Activated gamma-delta T cell (primary cell): ENCODE measurements around the gene DCHS1.

Experiments used
- DNase-seq: peaks from one replicate; lab custom pipeline; 2025; lab: John Stamatoyannopoulos, UW

DCHS1 gene

DNA sequence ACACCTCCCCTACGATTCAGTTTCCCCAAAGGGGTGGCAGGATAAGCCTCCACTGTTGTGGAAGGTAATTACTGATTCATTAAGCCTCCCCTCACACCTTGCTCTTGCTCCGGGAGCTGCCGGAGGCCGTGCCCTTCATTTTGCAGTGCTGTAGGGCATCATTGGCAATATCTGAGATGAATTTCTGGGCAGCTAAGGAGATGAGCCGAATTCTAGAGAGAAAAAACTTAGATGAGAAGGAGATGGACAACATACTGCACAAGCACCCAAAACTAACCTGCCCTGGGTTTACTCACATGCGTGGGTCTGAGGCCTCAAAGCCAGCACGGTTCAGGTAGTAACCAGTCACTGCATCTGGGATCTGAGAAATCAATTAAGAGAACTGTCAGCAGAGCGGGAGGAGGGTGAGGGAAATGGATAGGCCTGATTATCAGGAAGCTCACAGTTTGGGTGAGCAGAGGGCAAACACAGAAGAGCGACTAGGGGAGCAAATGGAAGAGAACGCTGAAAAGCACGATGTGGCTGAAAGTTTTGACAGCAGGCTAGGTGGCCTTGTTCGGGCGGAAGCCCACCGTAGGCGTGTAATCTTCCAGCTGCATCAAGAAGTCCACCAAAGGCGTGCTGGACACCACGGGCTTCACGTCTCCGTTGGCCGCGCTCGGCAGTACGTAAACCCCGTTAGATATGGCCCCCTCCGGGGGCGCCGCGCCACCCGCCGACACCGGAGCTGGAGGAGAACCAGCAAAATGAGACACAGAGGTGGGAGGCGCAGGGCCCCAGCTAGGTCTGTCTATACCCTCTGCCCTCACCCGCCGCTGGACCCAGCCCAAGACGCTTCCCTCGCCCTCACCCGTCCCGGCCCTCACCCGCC, 44.3 kb downstream of the DCHS1 start:
- DNase-seq, result no peak

DNA sequence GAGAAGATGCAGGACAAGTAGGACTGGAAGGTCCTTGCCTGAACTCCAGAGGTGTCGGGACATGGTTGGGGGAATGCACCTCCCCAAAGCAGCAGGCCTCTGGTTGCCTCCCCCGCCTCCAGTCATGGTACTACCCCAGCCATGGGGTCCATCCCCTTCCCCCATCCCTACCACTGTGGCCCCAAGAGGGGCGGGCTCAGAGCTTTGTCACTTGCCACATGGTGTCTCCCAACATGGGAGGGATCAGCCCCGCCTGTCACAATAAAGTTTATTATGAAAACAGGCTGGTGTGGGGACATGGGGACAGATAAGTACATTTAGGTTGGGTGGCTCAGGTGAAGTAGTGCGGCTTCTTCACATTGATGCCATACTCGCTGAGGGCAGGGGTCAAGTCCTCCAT, 45.0 kb downstream of the DCHS1 start:
- no peak for DNase-seq

GRCh38 chr11:6609502-6610015, 46.0 kb downstream of the DCHS1 start:
- DNase-seq, result no peak

DNA sequence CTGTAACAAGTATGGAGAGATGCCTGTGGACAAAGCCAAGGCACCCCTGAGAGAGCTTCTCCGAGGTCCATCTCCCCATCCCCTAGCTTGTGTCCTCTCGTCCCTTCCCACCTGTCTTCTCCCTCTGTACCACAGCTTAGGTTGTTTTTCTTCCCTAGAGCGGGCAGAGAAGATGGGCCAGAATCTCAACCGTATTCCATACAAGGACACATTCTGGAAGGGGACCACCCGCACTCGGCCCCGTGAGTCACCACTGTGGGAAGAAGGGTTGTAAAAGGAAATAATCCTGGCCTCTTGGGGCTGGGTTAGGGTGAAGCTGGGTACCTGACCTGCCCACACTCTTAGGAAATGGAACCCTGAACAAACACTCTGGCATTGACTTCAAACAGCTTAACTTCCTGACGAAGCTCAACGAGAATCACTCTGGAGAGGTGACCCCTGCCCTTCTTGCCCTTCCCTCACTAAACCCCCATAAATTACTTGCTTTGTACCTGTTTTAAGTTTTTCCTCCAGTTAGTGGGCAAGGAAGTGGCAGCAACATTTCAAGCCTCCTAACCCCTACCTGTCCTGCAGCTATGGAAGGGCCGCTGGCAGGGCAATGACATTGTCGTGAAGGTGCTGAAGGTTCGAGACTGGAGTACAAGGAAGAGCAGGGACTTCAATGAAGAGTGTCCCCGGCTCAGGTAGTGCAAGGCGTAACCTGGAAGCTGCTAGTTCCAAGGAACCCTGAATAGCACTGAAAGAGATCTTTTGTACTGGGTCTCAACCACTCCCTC, 46.7 kb downstream of the DCHS1 start:
- DNase-seq, result no peak

- no peak for DNase-seq
Measured at GRCh38 chr11:6608011-6608410, 47.6 kb downstream of the DCHS1 start.

- DNase-seq, result no peak
Measured at GRCh38 chr11:6607190-6607795, 48.3 kb downstream of the DCHS1 start.

GRCh38 chr11:6606471-6607189, 49.0 kb downstream of the DCHS1 start:
- DNase-seq, result no peak

DNA sequence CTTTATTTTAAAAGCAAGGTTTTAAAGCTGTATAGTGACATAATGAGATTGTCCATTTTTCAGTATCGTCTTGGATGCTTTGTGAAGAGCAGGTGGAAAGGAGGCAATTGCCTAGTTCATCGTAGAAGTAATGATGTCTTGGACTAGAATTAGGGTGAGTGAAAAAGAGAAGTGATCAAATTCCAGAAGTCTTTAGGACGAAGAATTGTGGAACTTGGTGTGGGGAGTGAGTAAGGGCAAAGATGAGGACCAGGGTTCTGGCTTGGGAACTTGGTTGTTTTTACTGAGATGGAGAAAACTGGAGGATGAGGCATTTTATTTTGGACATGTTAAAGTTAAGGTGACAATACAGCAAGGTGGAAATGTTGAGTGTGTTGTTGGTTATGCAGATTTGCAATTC, 50.8 kb downstream of the DCHS1 start:
- DNase-seq, result no peak

DNA sequence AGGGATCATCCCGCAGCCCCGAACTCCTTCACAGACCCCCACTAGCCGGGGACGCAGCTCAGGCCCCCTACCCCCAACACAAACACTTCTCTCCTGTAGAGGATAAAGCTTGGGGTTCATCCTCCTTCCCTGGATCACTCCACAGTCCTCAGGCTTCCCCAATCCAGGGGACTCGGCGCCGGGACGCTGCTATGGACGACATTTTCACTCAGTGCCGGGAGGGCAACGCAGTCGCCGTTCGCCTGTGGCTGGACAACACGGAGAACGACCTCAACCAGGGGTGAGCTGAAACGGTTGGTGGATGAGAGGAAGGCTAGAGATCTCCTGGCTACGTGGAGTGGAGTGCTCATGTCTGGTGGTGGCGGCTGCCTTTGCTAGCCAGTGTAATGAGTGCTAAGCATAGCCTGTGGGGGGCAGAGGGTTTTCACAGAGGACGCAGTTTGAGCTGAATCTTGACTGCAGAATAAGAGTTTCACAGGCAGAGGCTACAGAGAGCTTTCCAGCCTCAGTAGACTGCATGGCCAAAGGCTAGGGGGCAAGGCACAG, 51.5 kb downstream of the DCHS1 start:
- no peak for DNase-seq

GRCh38 chr11:6603287-6604080, 52.1 kb downstream of the DCHS1 start, which contains the start of the genes ILK and RRP8:
ILK (plus strand) TSS chr11:6603774; CDS start chr11:6604272, 498 bp downstream.
RRP8 (minus strand) TSS chr11:6603616; CDS start chr11:6603502, 114 bp downstream.
- DNase-seq, result peak; percentile 78

DNA sequence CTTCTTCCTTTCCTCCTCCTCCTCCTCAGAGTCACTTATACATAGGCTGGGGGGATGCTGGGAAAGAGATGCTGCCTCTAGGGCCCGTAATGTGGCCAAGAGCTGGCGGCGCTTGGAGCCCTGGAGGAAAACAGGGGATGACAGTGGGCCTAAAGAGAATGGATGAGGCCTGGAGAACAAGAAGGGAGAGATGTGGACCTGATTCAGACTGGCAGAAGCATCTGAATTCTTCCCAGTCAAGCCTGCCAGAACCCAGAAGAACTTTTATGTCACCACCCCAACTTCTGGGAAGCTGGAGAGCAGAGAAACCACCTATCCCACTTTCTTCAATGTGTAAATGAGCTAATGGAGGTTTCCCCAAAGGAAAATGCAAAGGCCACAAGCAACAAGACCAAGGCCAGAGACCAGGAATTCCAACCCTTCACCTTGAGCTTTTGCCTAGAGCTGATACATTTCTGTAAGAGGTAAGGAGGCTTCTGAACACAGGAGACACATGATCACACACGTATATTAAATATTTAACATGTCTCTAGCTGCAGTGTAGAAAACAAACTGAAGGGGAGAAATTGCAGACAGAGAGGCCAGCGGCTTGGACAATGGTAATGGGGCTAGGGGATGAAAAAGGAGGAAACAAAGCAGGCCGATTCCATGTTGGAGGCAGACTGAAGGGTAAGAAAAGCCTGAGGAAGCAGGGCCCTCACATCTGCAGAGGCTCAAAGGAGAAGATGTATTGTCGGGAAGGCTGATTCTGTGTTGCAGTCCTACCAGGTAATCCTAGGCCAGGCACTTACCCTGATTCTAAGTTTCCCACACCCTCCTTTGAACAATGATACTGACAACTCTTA, 53.3 kb downstream of the DCHS1 start:
- DNase-seq, result no peak

- no peak for DNase-seq
Measured at GRCh38 chr11:6601041-6601461, 54.6 kb downstream of the DCHS1 start.

GRCh38 chr11:6599881-6600390, 55.7 kb downstream of the DCHS1 start:
- no peak for DNase-seq

DNA sequence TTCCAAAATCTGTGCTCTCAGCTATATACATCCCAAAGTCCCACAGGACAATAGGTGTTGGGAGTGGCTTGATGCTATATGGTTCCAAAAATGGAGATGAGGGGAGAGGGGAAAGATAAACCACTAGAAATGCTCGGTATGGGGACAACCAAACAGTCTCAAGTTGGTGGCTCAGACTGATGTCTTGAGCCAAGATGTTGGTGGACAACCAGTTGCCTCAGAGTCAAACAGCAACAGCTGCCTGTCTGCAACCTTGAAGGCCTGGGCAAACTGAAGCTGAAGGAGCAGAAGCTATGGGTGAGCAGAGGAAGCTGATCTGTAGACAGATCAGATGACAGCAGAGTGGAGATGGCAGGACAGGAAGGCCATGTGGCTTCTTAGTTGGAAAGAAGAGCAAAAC, 56.2 kb downstream of the DCHS1 start:
- DNase-seq, result no peak

DNA sequence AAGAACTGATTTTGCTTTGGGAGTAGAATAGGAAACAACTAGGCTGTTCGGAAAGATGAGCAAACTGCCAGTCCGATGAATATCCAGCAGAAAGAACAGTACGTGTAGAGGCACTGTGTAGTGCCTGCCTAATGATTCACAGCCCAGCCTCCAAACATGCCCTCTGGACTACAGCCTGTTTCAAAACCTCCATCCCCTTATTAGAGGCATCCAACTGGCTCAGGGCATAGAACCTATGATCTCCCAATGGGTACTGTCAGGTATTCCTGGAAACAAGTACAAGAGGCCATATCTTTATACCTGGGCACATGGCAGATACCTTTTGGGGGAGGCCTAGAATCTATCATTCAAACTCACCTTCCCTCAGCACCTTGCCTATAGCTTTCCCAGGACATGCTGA, 57.1 kb downstream of the DCHS1 start:
- no peak for DNase-seq

GRCh38 chr11:6596239-6596877, 59.3 kb downstream of the DCHS1 start:
- no peak for DNase-seq

DNA sequence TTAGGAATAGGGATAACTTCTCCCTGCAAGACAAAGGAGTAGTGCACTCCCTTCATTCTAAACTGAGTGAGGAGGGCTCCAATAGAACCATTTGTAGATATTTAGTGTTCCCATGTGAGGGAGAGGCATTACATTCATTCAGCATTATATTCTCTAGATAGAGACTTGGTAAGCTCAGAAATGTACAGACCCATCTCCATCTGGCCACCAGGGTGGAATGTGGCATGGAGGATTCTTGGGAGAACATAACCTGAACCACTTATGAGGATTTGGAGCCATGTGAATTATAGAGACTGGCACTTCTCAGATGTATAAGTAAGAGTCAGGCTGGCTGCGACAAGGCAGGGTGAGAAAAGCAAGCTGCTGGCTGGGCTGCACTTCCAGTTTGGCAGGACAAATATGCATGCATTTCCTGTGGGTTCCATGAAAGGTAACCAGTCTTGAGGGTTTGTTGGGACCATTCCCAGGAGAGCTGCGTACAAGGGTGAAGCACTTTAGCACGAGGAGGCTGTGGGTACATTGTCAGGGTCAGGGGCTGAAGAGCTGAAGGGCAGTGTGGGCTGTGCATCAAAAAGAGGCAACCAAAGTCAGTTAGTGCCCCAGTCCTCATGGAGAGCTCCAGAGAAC, 61.4 kb downstream of the DCHS1 start:
- no peak for DNase-seq

DNA sequence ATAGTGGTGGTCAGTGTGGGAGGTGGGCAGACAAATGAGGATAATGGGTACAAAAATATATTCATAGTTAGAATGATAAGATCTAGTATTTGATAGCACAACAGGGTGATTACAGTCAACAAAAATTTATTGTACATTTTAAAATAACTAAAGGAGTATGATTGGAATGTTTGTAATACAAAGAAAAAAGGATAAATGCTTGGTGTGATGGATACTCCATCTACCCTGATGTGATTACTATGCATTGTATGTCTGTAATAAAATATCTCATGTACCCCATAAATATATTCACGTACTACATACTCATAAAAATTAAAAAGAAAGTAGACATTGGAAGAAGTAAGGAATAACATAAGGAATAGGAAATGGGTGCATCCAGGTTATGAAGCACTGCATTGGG, 67.6 kb downstream of the DCHS1 start:
- no peak for DNase-seq
